Measurements from ENCODE around the gene TNIP3. TPM values are rescaled to one million over a fixed set of nuclear protein-coding genes. Genes with fewer than 3 reads are reported as not detected.

TNIP3 gene
- total and polyA plus RNA-seq, 2 donors (not counting 1 experiment from before 2014, with no cell fraction given) = not detected

- Mint-ChIP-seq H3K4me3 (no peak overlapping the region), H3K27ac (no peak overlapping the region), H3K27me3 (peaks cover 5% of the 10 kb centered on the region), H3K4me1 (no peaks in the 10 kb centered on the region), H3K9me3 (ENCODE audit: insufficient read depth) (no peaks in the 10 kb centered on the region)
- no peaks in the 10 kb centered on the region for H3K4me1 ChIP-seq (ENCODE audit: control insufficient read depth in 2 of 2, insufficient read depth in 2 of 2, low read length in 2 of 2)
- no peaks in the 10 kb centered on the region for H4K20me1 ChIP-seq (ENCODE audit: control insufficient read depth, insufficient read depth, low read length, poor library complexity, severe bottlenecking)
- H3K9me3 ChIP-seq (ENCODE audit: control extremely low read depth in 1 of 3, control insufficient read depth in 2 of 3, insufficient read depth in 1 of 3, low read length in 2 of 3) = no peaks in the 10 kb centered on the region
- H3K36me3 ChIP-seq (replicated peaks in 1 of 2; ENCODE audit: control extremely low read depth in 1 of 2, control insufficient read depth in 1 of 2, extremely low read depth in 1 of 2, insufficient read depth in 2 of 2, low read length in 1 of 2) = no peaks in the 10 kb centered on the region
- POLR2A ChIA-PET = no interaction called here
- H2AFZ ChIP-seq (ENCODE audit: insufficient read depth, low read depth, low read length, poor library complexity, severe bottlenecking) = no peak overlapping the region
- intact Hi-C loops (cut with micrococcal nuclease) = loop anchor here (5.0 kb wide), 1 partner anchor 943 kb away; no protein-coding TSS in a partner anchor
- no peaks in the 10 kb centered on the region for H3K27me3 ChIP-seq (replicated peaks in 1 of 4; ENCODE audit: control extremely low read depth in 1 of 4, control insufficient read depth in 3 of 4, insufficient read depth in 4 of 4, low read length in 3 of 4)
- CTCF ChIA-PET = no interaction called here
- no peaks in the 10 kb centered on the region for H3K79me2 ChIP-seq (ENCODE audit: control insufficient read depth, insufficient read depth, low read length)
- no peak overlapping the region for H3K27ac ChIP-seq (ENCODE audit: low read length in 2 of 2)
- no peak for DNase-seq
- TF ChIP-seq, protein P1, sequence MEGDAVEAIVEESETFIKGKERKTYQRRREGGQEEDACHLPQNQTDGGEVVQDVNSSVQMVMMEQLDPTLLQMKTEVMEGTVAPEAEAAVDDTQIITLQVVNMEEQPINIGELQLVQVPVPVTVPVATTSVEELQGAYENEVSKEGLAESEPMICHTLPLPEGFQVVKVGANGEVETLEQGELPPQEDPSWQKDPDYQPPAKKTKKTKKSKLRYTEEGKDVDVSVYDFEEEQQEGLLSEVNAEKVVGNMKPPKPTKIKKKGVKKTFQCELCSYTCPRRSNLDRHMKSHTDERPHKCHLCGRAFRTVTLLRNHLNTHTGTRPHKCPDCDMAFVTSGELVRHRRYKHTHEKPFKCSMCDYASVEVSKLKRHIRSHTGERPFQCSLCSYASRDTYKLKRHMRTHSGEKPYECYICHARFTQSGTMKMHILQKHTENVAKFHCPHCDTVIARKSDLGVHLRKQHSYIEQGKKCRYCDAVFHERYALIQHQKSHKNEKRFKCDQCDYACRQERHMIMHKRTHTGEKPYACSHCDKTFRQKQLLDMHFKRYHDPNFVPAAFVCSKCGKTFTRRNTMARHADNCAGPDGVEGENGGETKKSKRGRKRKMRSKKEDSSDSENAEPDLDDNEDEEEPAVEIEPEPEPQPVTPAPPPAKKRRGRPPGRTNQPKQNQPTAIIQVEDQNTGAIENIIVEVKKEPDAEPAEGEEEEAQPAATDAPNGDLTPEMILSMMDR (IDR thresholded peaks at IDR 0.05) = no peak
- TF ChIP-seq EZH2 (IDR thresholded peaks at IDR 0.05; ENCODE audit: borderline replicate concordance, insufficient read depth, low read depth, low read length, poor library complexity, severe bottlenecking) = no peak
- no peak for ATAC-seq (ENCODE audit: low read depth)
- no peak overlapping the region for H3K9ac ChIP-seq (ENCODE audit: low read length)
- WGBS (ENCODE audit: insufficient coverage) = no CpG with 5 or more reads among the region's 2 CpGs
- no peak overlapping the region for H3K4me2 ChIP-seq (replicated peaks; ENCODE audit: low read depth, low read length, poor library complexity, severe bottlenecking)
- H3K4me3 ChIP-seq (ENCODE audit: control extremely low read depth in 1 of 5, extremely low read depth in 1 of 5, insufficient read depth in 1 of 5, low read depth in 2 of 5, low read length in 4 of 5) = no peak overlapping the region
These were observed 63.9 kb downstream of the TNIP3 start for GRCh38 chr4:121100093-121100775.

DNA sequence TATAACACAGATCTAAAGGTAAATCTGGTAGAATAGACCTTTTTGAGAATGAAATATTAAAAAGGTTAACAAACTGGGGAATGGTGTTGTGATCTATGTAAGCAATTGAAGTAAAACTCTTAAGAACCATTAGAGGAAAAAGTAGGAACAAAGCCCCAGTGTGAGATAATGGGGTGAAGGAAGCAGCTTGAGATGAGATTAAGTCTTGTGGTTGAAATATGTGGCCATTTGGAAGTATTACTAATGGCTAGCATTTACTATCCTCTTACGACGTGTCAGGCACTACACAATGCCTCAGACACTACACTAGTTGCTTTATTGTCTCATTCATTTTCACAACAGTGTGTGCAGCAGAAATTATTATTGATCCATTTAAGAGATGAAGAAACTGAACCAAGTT, 65.9 kb downstream of the TNIP3 start:
- Histone ChIP-seq H3K9ac (ENCODE audit: low read length) (no peak overlapping the region), H3K27me3 (replicated peaks in 1 of 4; ENCODE audit: control extremely low read depth in 1 of 4, control insufficient read depth in 3 of 4, insufficient read depth in 4 of 4, low read length in 3 of 4) (no peaks in the 10 kb centered on the region), H3K36me3 (replicated peaks in 1 of 2; ENCODE audit: control extremely low read depth in 1 of 2, control insufficient read depth in 1 of 2, extremely low read depth in 1 of 2, insufficient read depth in 2 of 2, low read length in 1 of 2) (no peaks in the 10 kb centered on the region), H3K9me3 (ENCODE audit: control extremely low read depth in 1 of 3, control insufficient read depth in 2 of 3, insufficient read depth in 1 of 3, low read length in 2 of 3) (no peaks in the 10 kb centered on the region), H3K4me2 (replicated peaks; ENCODE audit: low read depth, low read length, poor library complexity, severe bottlenecking) (no peak overlapping the region), H3K27ac (ENCODE audit: low read length in 2 of 2) (no peak overlapping the region), H4K20me1 (ENCODE audit: control insufficient read depth, insufficient read depth, low read length, poor library complexity, severe bottlenecking) (no peaks in the 10 kb centered on the region), H2AFZ (ENCODE audit: insufficient read depth, low read depth, low read length, poor library complexity, severe bottlenecking) (no peak overlapping the region), H3K4me1 (ENCODE audit: control insufficient read depth in 2 of 2, insufficient read depth in 2 of 2, low read length in 2 of 2) (no peaks in the 10 kb centered on the region), H3K4me3 (ENCODE audit: control extremely low read depth in 1 of 5, extremely low read depth in 1 of 5, insufficient read depth in 1 of 5, low read depth in 2 of 5, low read length in 4 of 5) (no peak overlapping the region), H3K79me2 (ENCODE audit: control insufficient read depth, insufficient read depth, low read length) (no peaks in the 10 kb centered on the region)
- no peaks in the 10 kb centered on the region for H3K9me3 Mint-ChIP-seq (ENCODE audit: insufficient read depth)
- ATAC-seq (ENCODE audit: low read depth) (no peak), DNase-seq (no peak)
- ChIA-PET CTCF (no interaction called here), POLR2A (no interaction called here)
- TF ChIP-seq, protein P1 (IDR thresholded peaks at IDR 0.05) = no peak
- TF ChIP-seq EZH2 (IDR thresholded peaks at IDR 0.05; ENCODE audit: borderline replicate concordance, insufficient read depth, low read depth, low read length, poor library complexity, severe bottlenecking) = no peak
- H3K4me3 Mint-ChIP-seq = no peak overlapping the region
- no peaks in the 10 kb centered on the region for H3K4me1 Mint-ChIP-seq
- intact Hi-C loops (cut with micrococcal nuclease) = no loop called here
- no peak overlapping the region for H3K27ac Mint-ChIP-seq
- WGBS (ENCODE audit: insufficient coverage) = no CpG with 5 or more reads among the region's 2 CpGs
- peaks cover 5% of the 10 kb centered on the region for H3K27me3 Mint-ChIP-seq
